Measurements from ENCODE around the gene C4BPA. TPM values are rescaled to one million over a fixed set of nuclear protein-coding genes. Genes with fewer than 3 reads are reported as not detected.

The C4BPA gene
- total RNA-seq, 4 donors from 2014 or later: 1.5 TPM; not detected in 3

GRCh38 chr1:207076181-207076955, 27.7 kb upstream of the C4BPA start:
- intact Hi-C loops (cut with DNase I; ENCODE audit: low total_unique reads): no loop called here

GRCh38 chr1:207077012-207077411, 27.0 kb upstream of the C4BPA start:
- H3K27ac ChIP-seq: no peak overlapping the region
- TF ChIP-seq, protein P1, sequence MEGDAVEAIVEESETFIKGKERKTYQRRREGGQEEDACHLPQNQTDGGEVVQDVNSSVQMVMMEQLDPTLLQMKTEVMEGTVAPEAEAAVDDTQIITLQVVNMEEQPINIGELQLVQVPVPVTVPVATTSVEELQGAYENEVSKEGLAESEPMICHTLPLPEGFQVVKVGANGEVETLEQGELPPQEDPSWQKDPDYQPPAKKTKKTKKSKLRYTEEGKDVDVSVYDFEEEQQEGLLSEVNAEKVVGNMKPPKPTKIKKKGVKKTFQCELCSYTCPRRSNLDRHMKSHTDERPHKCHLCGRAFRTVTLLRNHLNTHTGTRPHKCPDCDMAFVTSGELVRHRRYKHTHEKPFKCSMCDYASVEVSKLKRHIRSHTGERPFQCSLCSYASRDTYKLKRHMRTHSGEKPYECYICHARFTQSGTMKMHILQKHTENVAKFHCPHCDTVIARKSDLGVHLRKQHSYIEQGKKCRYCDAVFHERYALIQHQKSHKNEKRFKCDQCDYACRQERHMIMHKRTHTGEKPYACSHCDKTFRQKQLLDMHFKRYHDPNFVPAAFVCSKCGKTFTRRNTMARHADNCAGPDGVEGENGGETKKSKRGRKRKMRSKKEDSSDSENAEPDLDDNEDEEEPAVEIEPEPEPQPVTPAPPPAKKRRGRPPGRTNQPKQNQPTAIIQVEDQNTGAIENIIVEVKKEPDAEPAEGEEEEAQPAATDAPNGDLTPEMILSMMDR (IDR thresholded peaks at IDR 0.05): no peak
- TF ChIP-seq POLR2A (IDR thresholded peaks at IDR 0.05): no peak
- intact Hi-C loops (cut with DNase I; ENCODE audit: low total_unique reads): no loop called here
- H3K4me3 ChIP-seq: no peak overlapping the region
- H3K36me3 ChIP-seq: no peaks in the 10 kb centered on the region
- no peaks in the 10 kb centered on the region for H3K4me1 ChIP-seq
- no peak for DNase-seq
- H3K9me3 ChIP-seq: no peaks in the 10 kb centered on the region
- H3K27me3 ChIP-seq: no peaks in the 10 kb centered on the region

More at GRCh38 chr1:207076181-207076955, 27.7 kb upstream of the C4BPA start:
- Histone ChIP-seq H3K4me1 (no peaks in the 10 kb centered on the region), H3K36me3 (no peaks in the 10 kb centered on the region), H3K9me3 (no peaks in the 10 kb centered on the region), H3K27me3 (no peaks in the 10 kb centered on the region), H3K27ac (no peak overlapping the region), H3K4me3 (no peak overlapping the region)
- TF ChIP-seq, protein P1 (IDR thresholded peaks at IDR 0.05): no peak
- DNase-seq: no peak

DNA sequence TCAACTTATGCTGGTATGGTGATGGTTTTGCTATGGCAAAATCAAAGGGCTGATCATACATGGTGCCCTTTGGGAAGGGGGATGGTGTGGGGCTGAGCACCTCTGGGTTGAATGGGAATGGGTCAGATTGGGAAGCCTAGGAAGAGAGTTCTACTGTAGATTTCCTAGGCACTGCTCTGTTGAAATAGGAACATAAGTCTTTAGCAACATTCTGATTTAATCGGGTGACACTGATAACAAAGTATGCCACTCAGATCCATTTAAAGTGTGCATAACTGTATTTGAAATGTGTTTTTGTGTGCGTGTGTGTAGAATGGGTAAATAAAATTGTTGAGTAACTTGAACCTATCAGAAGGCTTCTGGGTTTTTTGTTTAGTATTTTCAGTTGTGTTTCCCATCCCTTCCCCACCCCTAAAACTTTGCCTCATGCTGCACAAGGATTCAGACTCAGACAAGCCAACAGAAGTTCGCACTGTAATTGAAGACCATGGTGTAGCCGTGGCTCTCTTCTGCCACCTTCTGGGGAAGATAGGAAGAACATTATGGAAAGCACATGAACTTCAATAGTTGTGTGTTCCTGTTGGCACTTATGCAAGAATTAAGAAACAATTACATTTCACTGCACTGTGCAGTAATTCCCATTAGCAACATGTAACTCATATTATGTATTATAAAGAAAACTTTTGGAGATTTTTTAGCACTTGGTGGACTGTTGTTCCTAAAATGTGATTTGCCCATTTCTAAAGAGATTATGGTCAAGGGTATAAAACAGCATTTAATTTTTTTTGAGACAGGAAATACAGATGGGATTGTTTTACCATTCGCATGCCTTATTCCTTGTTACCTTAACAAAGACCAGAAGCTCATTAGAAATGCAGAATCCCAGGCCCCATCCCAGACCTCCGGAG, 26.3 kb upstream of the C4BPA start:
- H3K27ac ChIP-seq: no peak overlapping the region
- intact Hi-C loops (cut with DNase I; ENCODE audit: low total_unique reads): no loop called here
- H3K36me3 ChIP-seq: no peaks in the 10 kb centered on the region
- peak; percentile 39 to 63 for DNase-seq
- no peak overlapping the region for H3K4me3 ChIP-seq
- H3K9me3 ChIP-seq: no peaks in the 10 kb centered on the region
- no peaks in the 10 kb centered on the region for H3K27me3 ChIP-seq
- H3K4me1 ChIP-seq: no peaks in the 10 kb centered on the region
- TF ChIP-seq POLR2A (IDR thresholded peaks at IDR 0.05): no peak
- TF ChIP-seq, protein P1 (IDR thresholded peaks at IDR 0.05): peak; percentile 77 to 91 (median 85)

DNA sequence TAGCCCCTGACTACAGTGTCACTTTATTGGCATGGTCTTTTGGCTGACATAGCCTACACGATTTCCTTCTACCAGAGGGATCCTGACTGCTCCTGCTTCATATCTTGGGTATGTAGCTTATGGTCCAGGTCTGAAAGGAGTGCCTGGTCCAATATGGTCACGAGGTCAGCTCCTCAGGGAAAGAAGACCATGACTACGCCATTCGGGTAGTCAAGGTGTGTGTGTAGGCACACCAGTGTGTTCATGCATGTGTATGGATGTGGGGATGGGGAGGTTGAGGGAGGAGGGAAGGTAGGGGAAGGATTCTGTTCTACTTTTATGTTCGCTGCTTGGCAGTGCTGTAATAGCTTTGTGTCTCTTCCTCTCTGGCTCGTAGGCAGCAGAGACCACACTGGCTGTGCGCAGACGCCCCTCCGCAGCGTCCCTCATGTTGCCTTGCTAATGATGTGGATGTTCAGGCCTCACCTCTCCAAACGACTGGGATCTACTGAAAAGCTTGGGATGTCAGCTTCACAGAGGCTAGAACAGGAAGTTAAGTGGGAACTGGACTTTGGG, 25.4 kb upstream of the C4BPA start:
- H3K4me3 ChIP-seq: no peak overlapping the region
- no peak overlapping the region for H3K27ac ChIP-seq
- TF ChIP-seq, protein P1 (IDR thresholded peaks at IDR 0.05): no peak
- H3K9me3 ChIP-seq: no peaks in the 10 kb centered on the region
- no peaks in the 10 kb centered on the region for H3K36me3 ChIP-seq
- H3K27me3 ChIP-seq: no peaks in the 10 kb centered on the region
- no peak for DNase-seq
- H3K4me1 ChIP-seq: no peaks in the 10 kb centered on the region
- intact Hi-C loops (cut with DNase I; ENCODE audit: low total_unique reads): no loop called here

All from uterus (tissue), 4 donors.